HepG2 (cell line): ENCODE measurements around the gene FGFR4. TPM values are rescaled to one million over a fixed set of nuclear protein-coding genes. Genes with fewer than 3 reads are reported as not detected.

ENCODE experiments used
- AKNA ChIP-seq: sonication (generic); formaldehyde crosslinking; IDR thresholded peaks from 2 replicates; pipeline ENCODE4 v1.4.0; 2020; ENCODE audit warnings: missing genetic modification reagents, borderline replicate concordance
- ARID5B ChIP-seq: IDR thresholded peaks from 2 replicates; pipeline ENCODE4 v1.4.0; 2020; ENCODE audit warnings: mild to moderate bottlenecking, missing genetic modification reagents
- ATF2 ChIP-seq: sonication (generic); formaldehyde crosslinking; IDR thresholded peaks from 2 replicates; pipeline ENCODE4 v1.4.0; 2020; ENCODE audit warnings: missing genetic modification reagents
- ATF7-NPFF ChIP-seq: sonication (generic); formaldehyde crosslinking; IDR thresholded peaks from 2 replicates; pipeline ENCODE4 v1.8.1; 2023; ENCODE audit warnings: mild to moderate bottlenecking, low read depth, missing genetic modification reagents, moderate library complexity
- GABPB1 ChIP-seq: IDR thresholded peaks from 2 replicates; pipeline ENCODE4 v1.6.1; 2016; ENCODE audit warnings: mild to moderate bottlenecking, missing genetic modification reagents, moderate library complexity, missing compliant biosample characterization
- IRF1 ChIP-seq: sonication (generic); formaldehyde crosslinking; IDR thresholded peaks from 2 replicates; pipeline ENCODE4 v1.4.0; 2020; ENCODE audit warnings: low read depth, mild to moderate bottlenecking, missing genetic modification reagents
- JUN ChIP-seq: sonication (generic); formaldehyde crosslinking; IDR thresholded peaks from 2 replicates; pipeline ENCODE4 v1.4.0; 2020; ENCODE audit warnings: mild to moderate bottlenecking, missing genetic modification reagents
- NCOR1 ChIP-seq: fragments of 200-600 bp; sonication (generic); IDR thresholded peaks from 2 replicates; pipeline ENCODE4 v1.7.0; 2017; ENCODE audit warnings: antibody characterized with exemption, low read length, borderline replicate concordance
- NFIC ChIP-seq: IDR thresholded peaks from 2 replicates; pipeline ENCODE4 v1.6.1; 2012; ENCODE audit warnings: mild to moderate bottlenecking, low read length, inconsistent platforms
- POGZ ChIP-seq: sonication (generic); formaldehyde crosslinking; IDR thresholded peaks from 2 replicates; pipeline ENCODE4 v1.4.0; 2020; ENCODE audit warnings: mild to moderate bottlenecking, missing genetic modification reagents
- SSRP1 ChIP-seq: IDR thresholded peaks from 2 replicates; pipeline ENCODE4 v1.6.1; 2016; ENCODE audit warnings: control low read depth
- TRIM24 ChIP-seq: sonication (generic); formaldehyde crosslinking; IDR thresholded peaks from 2 replicates; pipeline ENCODE4 v1.8.0; 2022; ENCODE audit warnings: mild to moderate bottlenecking, missing genetic modification reagents
- ZBTB7B ChIP-seq: sonication (generic); formaldehyde crosslinking; IDR thresholded peaks from 2 replicates; pipeline ENCODE4 v1.4.0; 2020; ENCODE audit warnings: missing genetic modification reagents
- ZFYVE20 ChIP-seq: sonication (generic); formaldehyde crosslinking; IDR thresholded peaks from 2 replicates; pipeline ENCODE4 v1.8.0; 2023; ENCODE audit warnings: low read depth, mild to moderate bottlenecking, moderate library complexity, missing genetic modification reagents, borderline replicate concordance
- ZNF3 ChIP-seq: IDR thresholded peaks from 2 replicates; pipeline ENCODE4 v1.7.0; 2017; ENCODE audit warnings: inconsistent platforms
- ZNF576 ChIP-seq: sonication (generic); formaldehyde crosslinking; IDR thresholded peaks from 2 replicates; pipeline ENCODE4 v1.4.0; 2020; ENCODE audit warnings: mild to moderate bottlenecking, missing genetic modification reagents
- ZZZ3 ChIP-seq: sonication (generic); formaldehyde crosslinking; IDR thresholded peaks from 2 replicates; pipeline ENCODE4 v1.4.0; 2020; ENCODE audit warnings: missing genetic modification reagents, mild to moderate bottlenecking, borderline replicate concordance
- polyA plus RNA-seq, 8 experiments: library from polyadenylated mRNA; depleted of rRNA in 3 of 8; stranded (reverse) in 7 of 8; unstranded in 1 of 8; fragments of >200 nt; fragmentation: Illumina TruSeq in 4 of 8; extraction: Trizol in 4 of 8; gene quantifications; 2 replicates each; pipeline versions ENCODE4 v1.2.1 to v1.2.3, GENCODE V29; 2011 to 2016; ENCODE audit warnings: low read depth in 4 of 8, missing spikeins in 1 of 8, mixed read lengths in 1 of 8; ENCODE audit not compliant: insufficient read depth in 1 of 8
- total RNA-seq, 5 experiments: library from RNA; depleted of rRNA; stranded (reverse); fragments of >200 nt; fragmentation: Illumina TruSeq; extraction: Trizol; gene quantifications; 2 replicates each; pipeline ENCODE4 v1.2.3, GENCODE V29; 2016; ENCODE audit warnings: low read depth in 1 of 5

FGFR4 gene
- total and polyA plus RNA-seq, 2 of the 13 experiments (the other 11 are each of a cell fraction or from before 2014, with no cell fraction given), result 129 to 219 TPM

- TF ChIP-seq IRF1, result no peak
- no peak for TF ChIP-seq JUN (CRISPR knock-in tag)
- no peak for TF ChIP-seq SSRP1 (CRISPR knock-in tag)
- peak; percentile 88 for TF ChIP-seq ZNF3
- peak; percentile 17; the same call in 1 of the 2 replicates for TF ChIP-seq NCOR1
- TF ChIP-seq POGZ (CRISPR knock-in tag), result no peak
- no peak for TF ChIP-seq ZNF576 (CRISPR knock-in tag)
- TF ChIP-seq GABPB1 (CRISPR knock-in tag), result no peak
- TF ChIP-seq ATF7-NPFF (CRISPR knock-in tag), result no peak
- TF ChIP-seq ATF2 (CRISPR knock-in tag), result no peak
- no peak for TF ChIP-seq ARID5B (CRISPR knock-in tag)
- no peak for TF ChIP-seq NFIC
- no peak for TF ChIP-seq ZFYVE20 (CRISPR knock-in tag)
- TF ChIP-seq ZZZ3, result no peak
- no peak for TF ChIP-seq ZBTB7B (CRISPR knock-in tag)
- TF ChIP-seq TRIM24 (CRISPR knock-in tag), result no peak
- TF ChIP-seq AKNA (CRISPR knock-in tag), result 0 out of 2 replicates have a peak, but pooled peaks have one; percentile 3
These were observed 787 bp downstream of the FGFR4 start (continued) for GRCh38 chr5:177087398-177088005.
